Fibroblast of lung (primary cell): Measurements from ENCODE around the gene POU2F2. TPM values are rescaled to one million over a fixed set of nuclear protein-coding genes. Genes with fewer than 3 reads are reported as not detected.
A peak's percentile ranks its signal among the peaks of the same experiment; 100 is the strongest.

ENCODE experiments used
- DNase-seq, 2 donors: peaks; one replicate each; pipeline versions ENCODE4 v3.0.0 to v3.0.0-alpha.2; 2010; ENCODE audit warnings: low read depth in 2 of 2
- H2AFZ ChIP-seq: 2 replicates; pipeline ENCODE4 v1.5.1; 2012; ENCODE audit warnings: low read length, control low read depth, inconsistent platforms
- H3K27ac ChIP-seq: 2 replicates; pipeline ENCODE4 v1.5.1; 2011; ENCODE audit warnings: low read length, control low read depth; ENCODE audit not compliant: insufficient read depth
- H3K27me3 ChIP-seq: 2 replicates; pipeline ENCODE4 v1.5.1; 2011; ENCODE audit warnings: mild to moderate bottlenecking, low read length; ENCODE audit not compliant: control insufficient read depth, insufficient read depth
- H3K36me3 ChIP-seq: 2 replicates; pipeline ENCODE4 v1.5.1; 2011; ENCODE audit warnings: low read length; ENCODE audit not compliant: control insufficient read depth, insufficient read depth
- H3K4me1 ChIP-seq: 2 replicates; pipeline ENCODE4 v1.5.1; 2011; ENCODE audit warnings: low read length; ENCODE audit not compliant: control insufficient read depth, insufficient read depth; ENCODE audit errors: extremely low read depth
- H3K4me2 ChIP-seq: 2 replicates; pipeline ENCODE4 v1.5.1; 2011; ENCODE audit warnings: low read length, control low read depth; ENCODE audit not compliant: insufficient read depth; ENCODE audit errors: extremely low read depth
- H3K4me3 ChIP-seq, 4 experiments: fragments of 200-600 bp in 1 of 4; sonication (generic) in 1 of 4; replicated peaks in 1 of 4; 2 replicates each; pipeline ENCODE4 v1.5.1; 2011 to 2016; ENCODE audit warnings: low read length in 4 of 4, low read depth in 3 of 4, mild to moderate bottlenecking in 3 of 4, control low read depth in 2 of 4, inconsistent platforms in 1 of 4, mixed read lengths in 1 of 4; ENCODE audit not compliant: insufficient read depth in 1 of 4; ENCODE audit errors: control extremely low read depth in 1 of 4
- H3K79me2 ChIP-seq: 2 replicates; pipeline ENCODE4 v1.5.1; 2012; ENCODE audit warnings: mild to moderate bottlenecking, low read length, inconsistent platforms; ENCODE audit not compliant: control insufficient read depth, insufficient read depth
- H3K9ac ChIP-seq: 2 replicates; pipeline ENCODE4 v1.5.1; 2011; ENCODE audit warnings: mild to moderate bottlenecking, low read length, control low read depth; ENCODE audit not compliant: insufficient read depth
- H3K9me3 ChIP-seq: 2 replicates; pipeline ENCODE4 v1.5.1; 2012; ENCODE audit warnings: low read depth, low read length; ENCODE audit not compliant: control insufficient read depth, insufficient read depth
- H4K20me1 ChIP-seq: 2 replicates; pipeline ENCODE4 v1.5.1; 2011; ENCODE audit warnings: low read length; ENCODE audit not compliant: control insufficient read depth, insufficient read depth; ENCODE audit errors: extremely low read depth
- CTCF ChIP-seq, 2 donors: IDR thresholded peaks in 1 of 2; conservative IDR thresholded peaks in 1 of 2; 1 replicate in 1 of 2; 2 replicates in 1 of 2; pipeline ENCODE4 v1.5.1; 2011 to 2012; ENCODE audit warnings: low read length in 2 of 2, control low read depth in 1 of 2, inconsistent platforms in 1 of 2, low read depth in 1 of 2, mild to moderate bottlenecking in 1 of 2
- EZH2 ChIP-seq: IDR thresholded peaks from 2 replicates; pipeline ENCODE4 v1.5.1; 2012; ENCODE audit warnings: low read length, control low read depth, mild to moderate bottlenecking; ENCODE audit errors: missing control alignments
- polyA plus RNA-seq, 2 donors: library from polyadenylated mRNA; depleted of rRNA in 1 of 2; stranded (reverse) in 1 of 2; unstranded in 1 of 2; fragments of >200 nt; gene quantifications; 2 replicates each; pipeline ENCODE4 v1.2.1, GENCODE V29; 2011 to 2012; ENCODE audit warnings: missing spikeins in 1 of 2
- total RNA-seq: library from RNA; depleted of rRNA; stranded (reverse); fragments of >200 nt; gene quantifications from 2 replicates; pipeline ENCODE4 v1.2.1, GENCODE V29; 2014

POU2F2 gene
- total and polyA plus RNA-seq, 2 donors (not counting 1 experiment from before 2014, with no cell fraction given), result 0.17 to 0.31 TPM

GRCh38 chr19:42140125-42140754 lies 8.0 kb upstream of the POU2F2 start:
- Histone ChIP-seq H3K4me1 (no peaks in the 10 kb centered on the region), H2AFZ (no peak overlapping the region), H3K27me3 (peaks cover 9% of the 10 kb centered on the region), H3K4me2 (no peak overlapping the region), H3K36me3 (no peaks in the 10 kb centered on the region), H3K9ac (no peak overlapping the region), H3K79me2 (no peaks in the 10 kb centered on the region), H3K4me3 (no peak overlapping the region), H3K9me3 (no peaks in the 10 kb centered on the region), H3K27ac (no peak overlapping the region), H4K20me1 (no peaks in the 10 kb centered on the region)
- peak; percentile 66 to 71 for DNase-seq
- TF ChIP-seq CTCF (conservative IDR thresholded peaks at IDR 0.05 in 1 of 2, IDR thresholded peaks at IDR 0.05 in 1 of 2; ENCODE audit: low read depth in 1 of 2, low read length in 2 of 2) (no peak), EZH2 (no peak)

GRCh38 chr19:42134535-42135070 lies 2.4 kb upstream of the POU2F2 start:
- Histone ChIP-seq H3K27ac (no peak overlapping the region), H2AFZ (no peak overlapping the region), H3K4me3 (no peak overlapping the region), H3K4me1 (peaks cover 11% of the 10 kb centered on the region), H3K9me3 (no peaks in the 10 kb centered on the region), H3K27me3 (peaks cover 12% of the 10 kb centered on the region), H3K79me2 (no peaks in the 10 kb centered on the region), H3K4me2 (no peak overlapping the region), H4K20me1 (no peaks in the 10 kb centered on the region), H3K9ac (no peak overlapping the region), H3K36me3 (no peaks in the 10 kb centered on the region)
- DNase-seq, result no peak
- no peak for TF ChIP-seq CTCF (conservative IDR thresholded peaks at IDR 0.05 in 1 of 2, IDR thresholded peaks at IDR 0.05 in 1 of 2; ENCODE audit: low read depth in 1 of 2, low read length in 2 of 2)
- TF ChIP-seq EZH2, result no peak

GRCh38 chr19:42132851-42133528 lies 744 bp upstream of the POU2F2 start:
- no peak for DNase-seq

More at GRCh38 chr19:42132851-42133528, 744 bp upstream of the POU2F2 start:
- TF ChIP-seq EZH2, result no peak
- TF ChIP-seq CTCF (conservative IDR thresholded peaks at IDR 0.05 in 1 of 2, IDR thresholded peaks at IDR 0.05 in 1 of 2; ENCODE audit: low read depth in 1 of 2, low read length in 2 of 2), result peak; percentile 68 to 76
- no peak overlapping the region for H3K27ac ChIP-seq
- H3K4me2 ChIP-seq, result peak overlapping the region; percentile 87
- no peaks in the 10 kb centered on the region for H4K20me1 ChIP-seq
- H3K9me3 ChIP-seq, result no peaks in the 10 kb centered on the region
- no peaks in the 10 kb centered on the region for H3K79me2 ChIP-seq
- peaks cover 7% of the 10 kb centered on the region for H3K27me3 ChIP-seq
- no peak overlapping the region for H2AFZ ChIP-seq
- peak overlapping the region in 3 of 4 experiments; percentile 4 to 40 (median 17) for H3K4me3 ChIP-seq
- peaks cover 15% of the 10 kb centered on the region for H3K4me1 ChIP-seq
- no peak overlapping the region for H3K9ac ChIP-seq
- no peaks in the 10 kb centered on the region for H3K36me3 ChIP-seq
